ENCODE data around the gene FAF1.
"Not testable (repeated sequence)": the region's sequence is repeated elsewhere in the genome, so short reads cannot be mapped to it uniquely, and the experiment has no call there.

The FAF1 gene

DNA sequence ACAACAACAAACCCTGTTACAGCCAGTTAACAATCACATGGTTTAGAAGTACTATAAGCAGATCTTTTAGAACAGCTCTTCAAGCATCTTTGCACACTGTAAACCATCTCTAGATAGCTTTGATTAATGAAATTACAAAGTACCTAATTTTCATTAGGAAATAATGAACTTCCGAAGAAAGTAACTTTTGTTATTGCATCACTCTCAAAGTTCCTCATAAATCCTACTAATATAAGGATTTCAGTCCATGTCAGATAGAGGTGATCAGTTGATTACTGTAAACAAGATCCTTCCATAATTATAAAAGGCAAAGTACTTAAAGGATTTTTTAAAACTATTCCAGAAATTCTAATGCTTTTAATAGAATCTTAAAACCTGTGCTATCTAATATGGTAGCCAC lies 58.2 kb downstream of the FAF1 start:
- no peak for DNase-seq

DNA sequence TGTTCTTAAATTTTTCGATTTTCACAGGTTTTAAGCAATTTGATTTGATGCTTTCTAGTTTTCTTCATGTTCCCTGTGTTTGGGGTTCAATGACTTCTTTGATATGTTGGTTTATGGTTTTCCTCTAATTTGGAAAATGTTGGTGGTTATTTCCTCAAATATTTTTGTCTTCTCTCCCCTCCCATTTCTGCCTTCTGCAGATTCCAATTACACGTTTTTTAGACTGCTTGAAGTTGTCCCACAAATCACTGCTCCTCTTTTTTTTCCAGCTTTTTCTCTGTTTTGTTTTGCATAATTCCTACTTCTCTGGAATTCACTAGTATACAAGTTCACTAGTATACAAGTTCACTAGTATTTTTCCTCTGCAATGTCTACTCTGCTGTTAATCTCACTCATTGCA lies 61.3 kb downstream of the FAF1 start:
- no peak for DNase-seq

DNA sequence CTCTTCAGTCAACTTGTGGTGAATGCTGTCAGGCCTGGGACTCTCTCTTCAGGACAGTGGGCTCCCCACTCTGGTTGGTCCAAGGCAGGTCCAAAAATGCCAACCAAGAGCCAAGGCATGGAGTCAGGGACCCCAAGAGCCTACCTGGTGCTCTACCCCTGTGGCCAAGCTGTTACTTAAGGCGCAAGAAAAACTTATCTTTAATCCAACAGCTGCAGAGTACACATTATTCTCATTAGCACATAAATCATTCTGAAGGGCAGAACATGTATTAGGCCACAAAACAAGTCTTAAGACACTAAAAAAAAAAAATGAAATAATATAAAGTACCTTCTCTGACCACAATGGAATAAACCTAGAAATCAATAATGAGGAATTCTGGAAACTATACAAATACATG lies 65.7 kb downstream of the FAF1 start:
- DNase-seq, result no peak

DNA sequence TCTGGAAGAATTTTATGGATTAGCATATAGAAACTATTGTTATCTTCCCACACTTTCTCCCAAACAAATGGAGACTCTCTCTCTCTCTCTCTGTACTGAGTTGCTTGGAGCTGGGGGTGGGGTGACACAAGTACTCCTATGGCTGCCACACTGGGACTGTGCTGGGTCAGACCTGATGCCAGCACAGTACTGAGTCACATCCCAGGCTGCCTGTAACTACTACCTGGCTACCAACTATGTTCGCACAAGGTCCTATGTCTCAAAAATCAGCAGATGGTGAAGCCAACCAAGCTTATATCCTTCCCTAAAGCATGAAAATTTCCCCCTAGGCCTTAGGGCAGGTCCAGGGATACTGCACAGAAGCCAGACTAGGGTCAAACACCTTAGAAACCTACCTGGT lies 66.6 kb downstream of the FAF1 start:
- DNase-seq, result no peak

DNA sequence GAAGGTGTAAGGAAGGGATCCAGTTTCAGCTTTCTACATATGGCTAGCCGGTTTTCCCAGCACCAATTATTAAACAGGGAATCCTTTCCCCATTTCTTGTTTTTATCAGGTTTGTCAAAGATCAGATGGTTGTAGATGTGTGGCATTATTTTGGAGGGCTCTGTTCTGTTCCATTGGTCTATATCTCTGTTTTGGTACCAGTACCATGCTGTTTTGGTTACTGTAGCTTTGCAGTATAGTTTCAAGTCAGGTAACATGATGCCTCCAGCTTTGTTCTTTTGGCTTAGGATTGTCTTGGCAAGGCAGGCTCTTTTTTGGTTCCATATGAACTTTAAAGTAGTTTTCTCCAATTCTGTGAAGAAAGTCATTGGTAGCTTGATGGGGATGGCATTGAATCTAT lies 72.5 kb downstream of the FAF1 start:
- DNase-seq, result not testable (repeated sequence)

DNA sequence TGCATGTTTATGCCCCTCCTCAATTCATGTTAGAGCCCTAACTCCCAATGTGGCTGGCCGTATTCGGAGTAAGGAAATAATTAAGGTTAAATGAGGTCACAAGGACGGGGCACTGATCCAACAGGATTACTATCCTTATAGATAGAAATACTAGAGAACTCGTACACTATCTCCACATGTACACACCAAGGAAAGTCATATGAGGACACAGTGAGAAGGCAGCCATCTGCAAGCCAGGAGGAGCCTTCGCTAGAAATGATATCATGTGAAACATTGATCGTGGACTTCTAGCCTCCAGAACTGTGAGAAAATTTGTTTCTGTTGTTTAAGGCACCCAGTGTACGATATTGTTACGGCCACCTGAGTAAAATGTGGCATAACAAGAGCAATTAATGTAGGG lies 79.7 kb downstream of the FAF1 start:
- DNase-seq, result no peak

DNA sequence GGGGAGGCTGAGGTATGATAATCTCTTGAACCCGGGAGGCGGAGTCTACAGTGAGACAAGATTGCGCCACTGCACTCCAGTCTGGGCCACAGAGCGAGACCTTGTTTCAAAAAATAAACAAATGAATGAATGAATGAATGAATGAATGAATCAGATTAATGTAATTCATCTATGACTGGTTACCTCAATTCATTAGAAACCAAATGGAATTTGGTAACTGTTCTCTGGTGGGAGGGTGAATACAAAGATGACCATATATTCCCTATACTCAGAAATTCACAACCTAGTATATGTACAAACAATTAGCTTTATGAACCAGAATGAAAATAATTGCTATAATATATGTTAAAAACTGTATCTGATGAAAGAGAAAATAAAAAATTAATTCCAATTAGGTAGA lies 80.9 kb downstream of the FAF1 start:
- no peak for DNase-seq

DNA sequence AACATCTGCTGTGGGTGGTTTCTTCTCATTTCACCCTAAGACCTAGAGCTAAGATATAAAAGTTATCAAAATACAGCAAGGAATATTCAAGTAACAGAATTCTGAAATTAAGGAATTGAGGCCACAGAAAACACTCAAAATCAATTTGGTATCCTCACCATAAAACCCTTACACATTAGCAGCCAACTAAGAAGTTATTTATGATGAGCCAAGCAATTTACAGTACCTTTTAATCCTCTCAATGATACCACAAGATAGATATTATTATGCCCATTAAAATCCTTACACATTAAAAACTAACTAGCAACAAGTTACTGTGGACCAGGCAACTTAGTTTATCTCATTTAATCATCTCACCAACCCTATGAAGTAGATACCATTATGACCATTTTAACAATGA lies 81.6 kb downstream of the FAF1 start:
- no peak for DNase-seq

DNA sequence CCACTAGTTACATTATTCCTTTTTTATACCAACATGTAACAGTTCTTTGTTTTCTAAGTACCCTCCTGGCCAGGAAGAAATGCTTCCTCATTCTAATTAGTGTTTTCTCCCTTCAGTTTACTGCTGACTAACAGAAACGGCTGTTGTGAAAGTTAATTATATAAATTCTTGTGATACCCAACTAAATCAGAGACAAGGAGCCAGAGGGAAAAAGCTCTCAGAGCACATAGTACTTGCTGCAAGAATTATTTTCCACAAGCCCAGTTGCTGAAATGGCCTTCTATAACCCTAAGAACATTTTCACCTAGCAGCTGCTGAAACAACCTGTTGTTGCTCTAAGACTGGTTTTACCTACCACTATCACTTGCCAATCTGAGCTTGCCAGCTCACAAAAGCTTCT lies 82.4 kb downstream of the FAF1 start:
- no peak for DNase-seq

DNA sequence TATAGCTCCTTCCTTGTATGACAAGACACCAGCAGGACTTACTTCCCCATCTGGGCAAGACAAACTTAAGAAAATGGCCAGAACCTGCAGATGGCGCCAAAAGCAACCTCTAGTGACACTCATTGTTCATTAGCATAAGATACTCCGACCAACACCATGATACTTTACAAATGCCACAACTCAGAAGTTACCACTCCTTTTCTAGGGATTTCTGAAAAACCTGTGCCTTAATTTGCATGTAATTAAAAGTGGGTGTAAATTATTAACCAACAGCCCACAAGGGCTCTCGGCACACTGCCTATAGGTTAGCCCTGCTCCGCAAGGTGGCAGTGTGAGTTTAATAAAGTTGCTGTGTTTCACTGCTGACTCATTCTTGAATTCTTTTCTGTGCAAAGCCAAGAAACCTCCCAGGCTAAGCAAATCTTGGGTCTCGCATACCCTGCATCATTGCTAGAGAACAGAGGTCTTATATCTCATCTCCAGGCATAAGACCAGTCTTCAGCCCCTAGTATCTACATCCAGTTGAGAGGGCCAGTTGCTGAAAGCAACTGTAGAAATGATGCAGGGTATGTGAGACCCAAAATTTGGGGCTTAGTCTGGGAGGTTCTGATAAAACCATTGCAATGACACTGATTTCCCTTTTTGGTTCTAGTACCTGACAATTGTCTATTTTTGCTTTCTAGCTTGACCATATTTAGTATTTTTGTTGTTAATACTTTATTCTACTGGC lies 86.4 kb downstream of the FAF1 start:
- peak; percentile 61 for DNase-seq

DNA sequence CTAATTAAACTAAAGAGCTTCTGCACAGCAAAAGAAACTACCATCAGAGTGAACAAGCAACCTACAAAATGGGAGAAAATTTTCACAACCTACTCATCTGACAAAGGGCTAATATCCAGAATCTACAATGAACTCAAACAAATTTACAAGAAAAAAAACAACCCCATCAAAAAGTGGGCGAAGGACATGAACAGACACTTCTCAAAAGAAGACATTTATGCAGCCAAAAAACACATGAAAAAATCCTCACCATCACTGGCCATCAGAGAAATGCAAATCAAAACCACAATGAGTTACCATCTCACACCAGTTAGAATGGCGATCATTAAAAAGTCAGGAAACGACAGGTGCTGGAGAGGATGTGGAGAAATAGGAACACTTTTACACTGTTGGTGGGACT lies 95.2 kb downstream of the FAF1 start:
- not testable (repeated sequence) for DNase-seq

DNA sequence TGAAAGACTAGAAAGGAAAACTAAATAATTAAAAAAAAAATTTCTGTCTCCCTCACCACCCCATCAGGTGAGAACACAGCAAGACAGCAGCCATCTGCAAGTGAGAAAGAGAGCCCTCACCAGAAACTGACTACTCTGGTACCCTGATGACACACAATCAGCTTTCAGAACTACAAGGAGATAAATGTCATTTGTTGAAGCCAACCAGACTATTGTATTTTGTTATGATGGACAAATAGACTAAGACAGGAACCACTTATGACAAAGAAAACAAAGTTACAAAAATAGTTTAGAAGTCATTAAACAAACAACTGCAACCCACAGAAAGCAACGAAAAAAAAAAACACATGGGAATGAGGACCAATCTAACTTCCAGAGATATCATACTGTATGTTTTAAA lies 98.3 kb downstream of the FAF1 start:
- DNase-seq, result no peak

DNA sequence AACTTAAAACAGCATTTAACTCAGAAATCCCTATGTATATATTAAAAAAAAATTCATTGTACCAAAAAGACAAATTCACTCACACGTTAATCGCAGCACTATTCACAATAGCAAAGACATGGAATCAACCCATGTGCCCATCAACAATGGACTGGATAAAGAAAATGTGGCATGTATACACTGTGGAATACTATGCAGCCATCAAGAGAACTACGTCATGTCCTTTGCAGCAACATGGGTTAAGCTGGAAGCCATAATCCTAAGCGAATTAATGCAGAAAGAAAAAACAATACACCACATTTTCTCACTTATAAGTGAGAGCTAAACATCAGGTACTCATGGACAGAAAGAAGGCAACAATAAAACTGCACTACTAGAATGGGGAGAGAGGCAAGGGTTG lies 99.4 kb downstream of the FAF1 start:
- no peak for DNase-seq

DNA sequence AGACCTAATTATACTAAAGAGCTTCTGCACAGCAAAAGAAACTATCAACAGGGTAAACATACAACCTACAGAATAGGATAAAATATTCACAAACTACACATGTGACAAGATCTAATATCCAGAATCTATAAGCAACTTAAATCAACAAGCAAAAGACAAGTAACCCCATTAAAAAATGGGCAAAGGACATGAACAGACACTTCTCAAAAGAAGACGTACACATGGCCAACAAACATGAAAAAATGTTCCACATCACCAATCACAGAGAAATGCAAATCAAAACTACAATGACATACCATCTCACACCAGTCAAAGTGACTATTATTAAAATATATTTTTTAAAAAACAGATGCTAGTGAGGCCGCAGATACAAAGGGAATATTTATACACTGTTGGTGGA lies 99.8 kb downstream of the FAF1 start:
- no peak for DNase-seq

DNA sequence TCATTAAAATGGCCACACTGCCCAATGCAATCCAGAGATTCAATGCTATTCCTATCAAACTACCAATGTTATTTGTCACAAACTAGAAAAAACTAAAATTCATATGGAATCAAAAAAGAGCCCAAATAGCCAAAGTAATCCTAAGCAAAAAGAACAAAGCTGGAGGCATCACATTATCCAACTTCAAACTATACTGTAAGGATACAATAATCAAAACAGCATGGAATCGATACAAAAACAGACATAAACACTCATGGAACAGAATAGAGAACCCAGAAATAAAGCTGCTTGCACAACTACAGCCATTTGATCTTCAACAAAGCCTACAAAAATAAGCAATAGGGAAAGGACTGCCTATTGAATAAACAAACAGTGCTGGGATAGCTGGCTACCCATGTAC lies 100.4 kb downstream of the FAF1 start:
- DNase-seq, result no peak

DNA sequence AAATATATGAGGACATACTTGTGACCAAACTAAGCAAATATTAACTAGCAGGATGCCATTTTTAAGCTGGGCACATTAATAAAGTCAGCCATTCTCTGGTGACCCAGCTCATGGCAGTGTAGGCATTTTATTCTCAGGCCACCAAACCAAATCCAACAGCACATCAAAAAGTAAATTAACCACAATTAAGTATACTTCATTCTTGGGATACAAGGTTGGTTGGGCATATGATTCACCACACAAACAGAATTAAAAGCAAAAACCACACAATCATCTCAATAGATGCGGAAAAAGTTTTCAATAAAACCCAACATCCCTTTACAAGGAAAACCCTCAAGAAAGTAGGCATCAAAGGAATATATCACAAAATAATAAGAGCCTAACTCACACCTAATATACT lies 101.3 kb downstream of the FAF1 start:
- no peak for DNase-seq

DNA sequence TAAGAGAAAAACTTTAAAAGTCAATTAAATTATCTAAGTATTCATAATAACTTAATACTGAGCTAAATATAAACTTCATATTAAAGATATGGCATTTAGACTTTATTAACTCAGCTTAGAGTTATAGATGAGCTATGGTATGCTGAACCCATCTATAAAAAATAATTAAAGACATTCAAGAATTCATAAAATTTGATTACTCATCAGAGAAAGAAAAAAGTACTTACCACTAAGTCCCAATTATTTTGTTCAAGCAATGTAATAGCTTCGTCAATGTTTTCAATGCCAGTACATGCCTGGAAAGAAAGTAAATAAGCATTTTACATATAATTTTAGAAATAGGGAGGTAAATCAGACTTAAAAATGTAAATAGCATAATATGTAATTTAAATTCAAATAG lies 102.4 kb downstream of the FAF1 start:
- no peak for DNase-seq

DNA sequence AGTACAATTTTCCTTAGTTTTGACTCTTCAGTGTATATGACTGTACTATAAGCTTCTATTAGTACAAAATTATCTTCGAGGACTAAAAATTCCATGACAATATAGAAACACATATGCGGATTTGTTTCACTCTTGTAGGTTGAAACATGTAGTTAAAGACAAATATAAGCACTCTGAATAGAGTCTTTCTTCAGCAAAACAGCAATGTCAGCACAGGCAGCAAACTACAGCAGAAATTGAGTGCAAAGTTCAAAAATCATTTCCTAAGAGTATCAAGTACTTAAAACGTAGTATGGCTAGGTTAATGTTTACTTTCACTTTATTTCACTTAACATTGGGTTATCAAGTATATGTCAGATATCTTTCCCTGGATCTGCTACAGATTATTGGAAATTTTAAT lies 106.7 kb downstream of the FAF1 start:
- DNase-seq, result no peak

DNA sequence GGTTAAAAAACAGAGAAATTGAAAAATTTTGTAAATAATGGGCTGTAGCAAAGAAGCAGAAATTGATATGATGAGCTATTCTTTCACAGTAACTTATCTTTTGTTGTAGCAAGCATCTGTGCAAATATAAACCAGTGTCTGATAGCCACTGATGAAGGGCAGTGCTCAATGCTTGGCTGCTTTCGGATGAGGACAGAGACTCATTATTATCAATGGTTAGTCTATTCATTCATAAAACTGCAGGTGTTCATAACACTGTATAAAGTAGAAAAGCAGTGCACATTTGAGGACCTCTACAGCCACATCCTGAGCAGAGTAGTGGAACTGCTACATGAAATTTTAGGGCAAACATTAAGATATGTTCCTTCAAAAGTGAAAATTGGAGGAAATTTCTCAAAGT lies 107.2 kb downstream of the FAF1 start:
- DNase-seq, result no peak

DNA sequence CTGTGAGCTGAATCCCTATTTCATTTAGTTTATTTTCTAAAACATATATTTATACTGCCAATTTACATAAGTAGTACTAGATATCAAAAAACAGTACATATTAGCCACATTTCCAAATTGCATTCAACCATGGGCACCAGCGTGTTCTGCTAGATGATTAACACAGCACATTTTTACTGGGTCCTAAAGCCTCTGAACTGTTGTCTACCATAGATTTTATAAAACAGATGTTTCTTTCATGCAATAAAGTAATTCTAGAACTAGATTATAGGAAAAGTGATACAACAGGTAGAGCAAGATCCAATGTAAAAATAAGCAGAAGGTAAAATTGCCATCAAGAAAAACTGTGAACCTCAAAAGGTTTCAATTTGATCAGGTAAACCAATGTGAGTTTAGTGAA lies 108.6 kb downstream of the FAF1 start:
- no peak for DNase-seq

DNA sequence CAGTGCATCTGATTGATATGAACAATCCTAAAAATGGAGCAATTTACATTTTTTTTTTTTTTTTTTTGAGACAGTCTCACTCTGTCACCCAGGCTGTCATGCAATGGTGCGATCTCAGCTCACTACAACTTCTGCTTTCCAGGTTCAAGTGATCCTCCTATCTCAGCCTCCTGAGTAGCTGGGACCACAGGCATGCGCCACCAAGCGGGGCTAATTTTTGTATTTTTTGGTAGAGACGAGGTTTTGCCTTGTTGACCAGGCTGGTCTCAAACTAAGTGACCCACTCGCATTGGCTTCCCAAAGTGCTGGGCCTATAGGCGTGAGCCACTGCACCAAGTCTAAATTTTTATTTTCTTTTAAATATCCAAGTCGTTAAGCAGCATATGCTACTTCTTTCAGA lies 109.0 kb downstream of the FAF1 start:
- DNase-seq, result no peak

DNA sequence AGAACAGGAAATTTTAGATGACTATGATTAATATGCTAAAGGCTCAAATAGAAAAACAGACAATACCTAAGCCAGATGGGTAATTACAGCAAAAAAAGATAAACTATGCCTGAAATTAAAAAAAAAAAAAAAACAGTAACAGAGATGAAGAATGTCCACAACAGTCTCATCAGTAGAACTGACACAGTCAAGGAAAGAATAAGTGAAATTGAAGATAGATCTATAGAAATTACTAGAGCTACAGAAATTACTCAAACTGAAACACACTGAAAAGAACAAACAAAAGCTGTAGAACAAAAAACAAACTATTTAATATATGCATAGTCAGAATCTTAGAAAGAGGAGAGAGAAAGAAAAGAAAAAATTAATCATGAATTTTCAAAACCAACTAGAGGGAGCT lies 112.8 kb downstream of the FAF1 start:
- no peak for DNase-seq

DNA sequence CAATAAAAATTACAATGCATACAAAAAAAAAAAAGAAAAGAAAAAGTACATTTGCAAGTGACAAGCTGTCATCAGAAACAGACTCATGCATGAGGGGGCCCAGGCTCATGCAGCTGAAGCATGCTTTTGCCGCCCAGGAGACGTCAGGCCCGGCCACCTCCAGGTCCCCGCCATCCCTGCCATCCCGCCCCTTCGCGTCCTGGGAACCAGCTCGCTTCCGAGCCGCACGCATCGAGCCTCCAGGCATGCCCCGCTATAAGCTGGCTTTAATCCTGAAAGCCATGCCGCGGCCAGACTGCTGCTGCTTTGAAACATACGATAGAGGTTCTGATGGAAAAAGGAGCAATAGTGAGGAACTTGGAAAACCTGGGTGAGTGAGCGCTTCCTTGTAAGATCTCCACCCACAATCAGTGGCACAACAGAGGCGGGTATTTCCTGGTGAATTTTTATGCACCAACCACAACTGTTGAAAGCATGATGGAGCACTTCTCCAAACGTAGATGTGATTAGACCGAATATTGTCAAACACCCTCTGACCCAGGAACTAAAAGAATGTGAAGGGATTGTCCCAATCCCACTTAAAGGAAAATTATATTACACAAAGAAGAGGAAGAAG lies 113.7 kb downstream of the FAF1 start:
- DNase-seq, result no peak

DNA sequence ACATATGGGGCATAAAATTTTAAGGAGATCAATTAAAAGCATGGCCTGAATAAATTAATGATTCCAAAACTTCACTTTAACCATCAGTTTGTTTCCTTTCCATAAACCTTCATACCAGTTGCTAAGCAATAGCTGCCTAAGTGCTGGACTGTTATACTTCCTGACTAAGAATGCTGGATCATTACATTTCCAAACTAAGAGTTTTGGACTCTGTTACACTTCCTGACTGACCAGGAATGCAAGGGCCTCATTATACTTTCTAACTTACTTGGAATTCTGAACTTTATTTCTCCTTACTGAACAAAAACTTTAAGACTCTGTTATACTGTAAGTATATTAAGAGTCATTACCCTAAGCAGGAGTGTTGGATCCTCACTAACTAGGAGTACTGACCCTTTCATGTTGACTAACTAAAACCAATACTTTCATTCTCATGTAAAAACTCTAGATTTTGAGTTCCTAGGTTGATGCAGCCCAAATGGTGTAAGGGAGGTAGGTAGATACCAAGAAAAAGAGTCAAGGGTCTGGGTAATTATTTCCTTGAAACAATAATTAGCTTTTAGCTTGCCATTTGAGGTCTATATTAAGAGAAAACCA lies 118.2 kb downstream of the FAF1 start:
- no peak for DNase-seq

DNA sequence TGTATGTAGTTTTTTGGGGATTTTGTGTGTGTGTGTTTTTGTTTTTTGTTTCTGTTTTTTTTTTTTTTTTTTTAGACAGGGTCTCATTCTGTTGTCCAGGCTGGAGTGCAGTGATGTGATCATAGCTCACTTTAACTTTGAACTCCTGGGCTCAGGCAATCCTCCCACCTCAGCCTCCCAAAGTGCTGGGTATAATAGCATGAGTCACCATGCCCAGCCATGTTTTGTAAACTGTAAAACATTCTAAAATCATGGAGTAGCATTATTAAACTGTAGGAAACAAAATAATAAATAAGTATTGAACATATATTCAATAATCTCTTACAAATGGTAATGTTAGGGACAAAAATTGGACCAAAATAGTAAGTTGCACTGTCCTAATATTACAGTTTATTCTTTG lies 124.0 kb downstream of the FAF1 start:
- DNase-seq, result no peak

Data from activated CD8-positive, alpha-beta memory T cell treated with anti-CD3 and anti-CD28 coated beads, Interleukin-2, amount 50 U/mL, for 4 hours (primary cell).